Measurements from ENCODE around the gene ROCK2.
"Not testable (repeated sequence)": the region's sequence is repeated elsewhere in the genome, so short reads cannot be mapped to it uniquely, and the experiment has no call there.

The ROCK2 gene

GRCh38 chr2:11169333-11169732 is 175.1 kb downstream of the ROCK2 start:
- Histone ChIP-seq H3K4me1 (ENCODE audit: control insufficient read depth in 1 of 2, insufficient read depth in 2 of 2, low read length in 2 of 2) (no peaks in the 10 kb centered on the region), H3K9me3 (ENCODE audit: control insufficient read depth in 1 of 2, low read length in 2 of 2) (no peaks in the 10 kb centered on the region), H3K27ac (ENCODE audit: low read length) (no peak overlapping the region), H3K36me3 (ENCODE audit: control insufficient read depth in 1 of 2, insufficient read depth in 2 of 2, low read length in 2 of 2) (no peaks in the 10 kb centered on the region), H3K27me3 (ENCODE audit: low read depth, low read length) (no peaks in the 10 kb centered on the region), H3K4me3 (ENCODE audit: low read depth in 1 of 2, low read length in 2 of 2) (no peak overlapping the region)

DNA sequence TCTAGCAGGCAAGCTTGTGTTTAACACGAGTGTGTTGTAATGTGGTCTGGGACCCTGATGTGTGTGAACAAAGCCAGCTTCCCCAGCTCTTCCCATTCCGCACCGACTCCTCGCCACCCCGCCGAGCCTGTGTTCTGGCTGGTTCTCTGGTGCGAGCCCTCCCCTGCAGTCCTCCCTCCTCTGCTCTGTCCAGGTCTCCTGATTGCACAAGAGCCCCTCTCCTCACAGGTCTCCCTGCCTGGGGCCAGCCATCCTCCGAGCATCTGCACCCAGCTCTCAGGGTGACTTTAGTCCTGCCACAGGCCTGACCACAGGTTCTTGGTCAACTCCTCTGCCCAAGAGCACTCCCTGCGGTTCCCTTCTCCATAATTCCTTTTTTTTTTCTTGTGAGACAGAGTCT is 175.9 kb downstream of the ROCK2 start:
- Histone ChIP-seq H3K9me3 (ENCODE audit: control insufficient read depth in 1 of 2, low read length in 2 of 2) (no peaks in the 10 kb centered on the region), H3K4me3 (ENCODE audit: low read depth in 1 of 2, low read length in 2 of 2) (no peak overlapping the region), H3K4me1 (ENCODE audit: control insufficient read depth in 1 of 2, insufficient read depth in 2 of 2, low read length in 2 of 2) (no peaks in the 10 kb centered on the region), H3K27me3 (ENCODE audit: low read depth, low read length) (no peaks in the 10 kb centered on the region), H3K27ac (ENCODE audit: low read length) (no peak overlapping the region), H3K36me3 (ENCODE audit: control insufficient read depth in 1 of 2, insufficient read depth in 2 of 2, low read length in 2 of 2) (peaks cover 0 to 5% of the 10 kb centered on the region in 2 donors)

DNA sequence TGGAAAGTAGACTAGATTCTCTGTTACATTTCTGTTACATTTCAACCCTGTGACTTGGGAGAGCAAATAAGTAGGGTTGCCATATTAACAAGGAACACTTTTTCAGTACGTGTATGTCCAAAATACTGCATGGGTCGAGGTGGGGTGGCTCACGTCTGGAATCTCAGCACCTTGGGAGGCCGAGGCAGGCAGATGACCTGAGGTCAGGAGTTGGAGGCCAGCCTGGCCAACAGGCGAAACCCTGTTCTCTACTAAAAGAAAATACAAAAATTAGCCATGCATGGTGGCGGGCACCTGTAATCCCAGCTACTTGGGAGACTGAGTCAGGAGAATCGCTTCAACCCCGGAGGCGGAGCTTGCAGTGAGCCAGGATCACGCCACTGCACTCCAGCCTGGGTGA is 178.0 kb downstream of the ROCK2 start:
- H3K27me3 ChIP-seq (ENCODE audit: low read depth, low read length) = no peaks in the 10 kb centered on the region
- H3K4me1 ChIP-seq (ENCODE audit: control insufficient read depth in 1 of 2, insufficient read depth in 2 of 2, low read length in 2 of 2) = no peaks in the 10 kb centered on the region
- H3K36me3 ChIP-seq (ENCODE audit: control insufficient read depth in 1 of 2, insufficient read depth in 2 of 2, low read length in 2 of 2) = peaks cover 0 to 7% of the 10 kb centered on the region in 2 donors
- H3K27ac ChIP-seq (ENCODE audit: low read length) = no peak overlapping the region
- H3K9me3 ChIP-seq (ENCODE audit: control insufficient read depth in 1 of 2, low read length in 2 of 2) = no peaks in the 10 kb centered on the region
- no peak overlapping the region for H3K4me3 ChIP-seq (ENCODE audit: low read depth in 1 of 2, low read length in 2 of 2)

GRCh38 chr2:11165046-11165445 is 179.4 kb downstream of the ROCK2 start:
- not testable (repeated sequence) for H3K9me3 ChIP-seq (ENCODE audit: control insufficient read depth in 1 of 2, low read length in 2 of 2); H3K27ac ChIP-seq (ENCODE audit: low read length); H3K4me1 ChIP-seq (ENCODE audit: control insufficient read depth in 1 of 2, insufficient read depth in 2 of 2, low read length in 2 of 2); H3K36me3 ChIP-seq (ENCODE audit: control insufficient read depth in 1 of 2, insufficient read depth in 2 of 2, low read length in 2 of 2); H3K4me3 ChIP-seq (ENCODE audit: low read depth in 1 of 2, low read length in 2 of 2); H3K27me3 ChIP-seq (ENCODE audit: low read depth, low read length)

- H3K4me1 ChIP-seq (ENCODE audit: control insufficient read depth in 1 of 2, insufficient read depth in 2 of 2, low read length in 2 of 2) = no peaks in the 10 kb centered on the region
- H3K4me3 ChIP-seq (ENCODE audit: low read depth in 1 of 2, low read length in 2 of 2) = no peak overlapping the region
- H3K27me3 ChIP-seq (ENCODE audit: low read depth, low read length) = no peaks in the 10 kb centered on the region
- peaks cover 0 to 7% of the 10 kb centered on the region in 2 donors for H3K36me3 ChIP-seq (ENCODE audit: control insufficient read depth in 1 of 2, insufficient read depth in 2 of 2, low read length in 2 of 2)
- H3K27ac ChIP-seq (ENCODE audit: low read length) = no peak overlapping the region
- H3K9me3 ChIP-seq (ENCODE audit: control insufficient read depth in 1 of 2, low read length in 2 of 2) = no peaks in the 10 kb centered on the region
Observed at GRCh38 chr2:11163439-11164317, 180.8 kb downstream of the ROCK2 start.

DNA sequence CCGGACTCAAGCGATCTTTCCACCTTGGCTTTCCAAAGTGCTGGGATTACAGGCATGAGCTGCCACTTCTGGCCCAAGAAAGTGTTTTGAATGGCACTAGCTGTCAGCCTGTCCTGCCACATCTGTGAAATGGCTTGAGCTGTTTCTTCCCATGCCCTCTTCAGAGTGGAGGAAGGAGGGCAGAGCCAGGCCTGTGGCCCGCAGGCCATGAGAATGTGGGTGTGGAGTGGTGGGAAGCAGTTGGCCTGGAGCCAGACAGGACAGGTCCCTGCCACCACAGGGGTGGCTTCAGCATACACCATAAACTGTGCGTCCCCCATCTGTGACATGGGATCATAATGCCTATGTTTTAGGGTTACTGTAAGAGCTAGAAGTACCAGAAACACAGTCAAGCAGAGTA is 182.7 kb downstream of the ROCK2 start:
- no peak overlapping the region for H3K27ac ChIP-seq (ENCODE audit: low read length)
- H3K4me1 ChIP-seq (ENCODE audit: control insufficient read depth in 1 of 2, insufficient read depth in 2 of 2, low read length in 2 of 2) = peaks cover 0 to under 1% of the 10 kb centered on the region in 2 donors
- no peaks in the 10 kb centered on the region for H3K9me3 ChIP-seq (ENCODE audit: control insufficient read depth in 1 of 2, low read length in 2 of 2)
- no peaks in the 10 kb centered on the region for H3K27me3 ChIP-seq (ENCODE audit: low read depth, low read length)
- no peak overlapping the region for H3K4me3 ChIP-seq (ENCODE audit: low read depth in 1 of 2, low read length in 2 of 2)
- peaks cover 0 to 7% of the 10 kb centered on the region in 2 donors for H3K36me3 ChIP-seq (ENCODE audit: control insufficient read depth in 1 of 2, insufficient read depth in 2 of 2, low read length in 2 of 2)

DNA sequence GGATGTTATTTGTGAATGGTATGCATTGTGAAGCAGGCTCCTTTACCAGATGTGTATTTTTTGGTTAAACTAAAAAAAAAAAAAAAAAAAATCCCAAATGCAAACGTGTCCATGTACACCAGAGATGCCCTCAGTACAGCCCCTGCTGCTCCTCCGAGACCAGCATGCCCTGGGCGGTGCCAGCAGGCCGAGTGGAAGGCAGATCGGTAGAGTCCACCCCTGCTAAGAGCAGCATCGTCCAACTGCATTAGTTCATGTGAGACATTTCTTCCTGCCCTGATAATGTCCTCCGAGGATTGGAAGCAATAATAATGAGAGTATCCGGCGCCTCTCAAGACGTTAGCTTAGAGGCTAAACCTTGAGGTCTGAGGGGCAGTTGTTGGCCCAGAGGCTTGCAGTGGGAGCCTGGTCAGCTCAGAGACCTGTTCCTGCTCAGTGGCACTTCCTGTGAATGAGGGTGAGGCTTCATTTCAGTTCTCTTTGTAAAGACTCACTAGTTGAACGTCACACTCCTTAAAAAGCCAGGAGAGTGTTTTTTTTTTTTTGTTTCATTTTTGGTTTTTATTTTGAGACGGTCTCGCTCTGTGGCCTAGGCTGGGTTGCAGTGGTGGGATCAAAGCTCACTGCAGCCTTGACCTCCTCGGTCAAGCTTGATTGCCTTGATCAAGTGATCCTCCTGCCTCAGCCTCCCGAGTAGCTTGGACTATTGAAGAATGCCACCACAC is 183.5 kb downstream of the ROCK2 start:
- Histone ChIP-seq H3K4me1 (ENCODE audit: control insufficient read depth in 1 of 2, insufficient read depth in 2 of 2, low read length in 2 of 2) (peaks cover 0 to 9% of the 10 kb centered on the region in 2 donors), H3K27me3 (ENCODE audit: low read depth, low read length) (no peaks in the 10 kb centered on the region), H3K27ac (ENCODE audit: low read length) (no peak overlapping the region), H3K4me3 (ENCODE audit: low read depth in 1 of 2, low read length in 2 of 2) (no peak overlapping the region), H3K9me3 (ENCODE audit: control insufficient read depth in 1 of 2, low read length in 2 of 2) (no peaks in the 10 kb centered on the region), H3K36me3 (ENCODE audit: control insufficient read depth in 1 of 2, insufficient read depth in 2 of 2, low read length in 2 of 2) (peaks cover 0 to 7% of the 10 kb centered on the region in 2 donors)

DNA sequence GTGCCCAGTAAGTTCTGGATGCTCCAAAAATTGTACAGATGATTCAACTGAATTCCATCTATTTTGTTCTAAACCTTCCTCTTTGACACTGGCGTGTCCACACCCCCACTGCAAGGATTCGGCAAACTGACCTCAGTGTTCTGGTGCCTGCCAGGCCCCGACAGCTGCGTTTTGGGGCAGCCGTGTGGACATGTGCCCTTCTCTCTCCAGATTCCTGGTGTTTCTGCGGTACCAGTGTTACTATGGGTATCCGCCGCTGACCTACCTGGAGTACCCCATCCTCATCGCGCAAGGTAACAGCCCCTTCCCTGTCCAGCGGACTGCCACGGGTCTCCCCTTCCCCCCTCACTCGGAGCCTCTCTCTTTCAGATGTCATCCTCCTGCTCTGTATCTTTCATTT is 184.2 kb downstream of the ROCK2 start:
- H3K4me1 ChIP-seq (ENCODE audit: control insufficient read depth in 1 of 2, insufficient read depth in 2 of 2, low read length in 2 of 2) = peaks cover 0 to 12% of the 10 kb centered on the region in 2 donors
- H3K27ac ChIP-seq (ENCODE audit: low read length) = no peak overlapping the region
- no peaks in the 10 kb centered on the region for H3K9me3 ChIP-seq (ENCODE audit: control insufficient read depth in 1 of 2, low read length in 2 of 2)
- H3K36me3 ChIP-seq (ENCODE audit: control insufficient read depth in 1 of 2, insufficient read depth in 2 of 2, low read length in 2 of 2) = peaks cover 0 to 7% of the 10 kb centered on the region in 2 donors
- no peaks in the 10 kb centered on the region for H3K27me3 ChIP-seq (ENCODE audit: low read depth, low read length)
- H3K4me3 ChIP-seq (ENCODE audit: low read depth in 1 of 2, low read length in 2 of 2) = no peak overlapping the region

DNA sequence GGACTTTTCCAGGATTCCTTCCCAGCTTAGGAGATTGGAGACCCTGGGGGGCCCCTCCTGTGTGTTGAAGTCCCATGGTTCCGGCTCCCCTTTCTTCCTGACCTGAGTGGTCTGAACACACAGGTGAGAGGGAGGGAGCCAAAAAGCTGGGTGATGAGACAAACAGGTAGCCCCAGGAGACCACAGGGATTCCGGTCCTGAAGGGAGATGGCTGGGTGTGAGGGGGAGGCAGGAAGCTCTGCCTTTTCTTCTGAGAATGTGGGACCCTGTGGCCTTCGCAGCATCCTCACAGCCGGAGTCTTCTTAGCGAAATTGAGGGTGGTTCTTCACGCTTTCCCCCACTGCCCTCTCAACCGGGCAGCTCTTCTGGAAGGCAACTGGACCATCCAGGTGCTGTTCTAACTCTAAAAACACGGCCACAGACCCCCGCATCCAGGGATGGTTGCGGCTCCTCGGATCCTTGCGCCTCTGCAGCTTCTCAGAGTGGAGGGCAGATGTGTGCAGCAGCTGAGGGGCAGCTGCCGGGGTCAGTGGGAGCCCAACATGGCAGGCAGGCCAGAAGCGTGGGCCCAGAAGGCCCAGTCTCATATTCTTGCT is 184.8 kb downstream of the ROCK2 start:
- H3K36me3 ChIP-seq (ENCODE audit: control insufficient read depth in 1 of 2, insufficient read depth in 2 of 2, low read length in 2 of 2) = peaks cover 0 to 7% of the 10 kb centered on the region in 2 donors
- H3K27ac ChIP-seq (ENCODE audit: low read length) = no peak overlapping the region
- no peaks in the 10 kb centered on the region for H3K27me3 ChIP-seq (ENCODE audit: low read depth, low read length)
- H3K9me3 ChIP-seq (ENCODE audit: control insufficient read depth in 1 of 2, low read length in 2 of 2) = no peaks in the 10 kb centered on the region
- H3K4me1 ChIP-seq (ENCODE audit: control insufficient read depth in 1 of 2, insufficient read depth in 2 of 2, low read length in 2 of 2) = peaks cover 0 to 12% of the 10 kb centered on the region in 2 donors
- no peak overlapping the region for H3K4me3 ChIP-seq (ENCODE audit: low read depth in 1 of 2, low read length in 2 of 2)

GRCh38 chr2:11158916-11159573 is 185.4 kb downstream of the ROCK2 start:
- peaks cover 0 to 7% of the 10 kb centered on the region in 2 donors for H3K36me3 ChIP-seq (ENCODE audit: control insufficient read depth in 1 of 2, insufficient read depth in 2 of 2, low read length in 2 of 2)
- no peak overlapping the region for H3K27ac ChIP-seq (ENCODE audit: low read length)
- H3K4me3 ChIP-seq (ENCODE audit: low read depth in 1 of 2, low read length in 2 of 2) = no peak overlapping the region
- no peaks in the 10 kb centered on the region for H3K9me3 ChIP-seq (ENCODE audit: control insufficient read depth in 1 of 2, low read length in 2 of 2)
- H3K27me3 ChIP-seq (ENCODE audit: low read depth, low read length) = no peaks in the 10 kb centered on the region
- H3K4me1 ChIP-seq (ENCODE audit: control insufficient read depth in 1 of 2, insufficient read depth in 2 of 2, low read length in 2 of 2) = peaks cover 0 to 12% of the 10 kb centered on the region in 2 donors

DNA sequence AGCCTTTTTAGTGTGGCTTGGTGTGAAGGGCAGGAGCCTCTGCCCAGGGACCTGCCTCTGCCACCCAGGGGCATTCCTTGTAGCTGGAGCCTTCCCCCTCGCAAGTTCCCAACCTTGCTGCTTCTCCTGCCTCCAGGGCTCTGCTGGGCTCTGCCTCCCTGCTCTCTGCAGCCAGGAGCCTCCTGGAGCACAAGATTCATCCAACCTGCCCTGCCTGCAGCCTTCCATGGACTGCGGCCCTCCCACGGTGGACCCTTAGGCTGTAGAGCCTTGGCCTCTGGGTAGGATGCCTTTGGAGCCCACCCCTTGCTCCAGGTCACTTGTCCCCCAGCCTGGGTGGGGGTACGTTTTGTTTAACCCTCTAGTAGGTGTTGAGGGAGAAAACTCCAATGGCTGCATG is 186.7 kb downstream of the ROCK2 start:
- Histone ChIP-seq H3K36me3 (ENCODE audit: control insufficient read depth in 1 of 2, insufficient read depth in 2 of 2, low read length in 2 of 2) (no peaks in the 10 kb centered on the region), H3K4me1 (ENCODE audit: control insufficient read depth in 1 of 2, insufficient read depth in 2 of 2, low read length in 2 of 2) (peaks cover 0 to 12% of the 10 kb centered on the region in 2 donors), H3K9me3 (ENCODE audit: control insufficient read depth in 1 of 2, low read length in 2 of 2) (no peaks in the 10 kb centered on the region), H3K27me3 (ENCODE audit: low read depth, low read length) (no peaks in the 10 kb centered on the region), H3K27ac (ENCODE audit: low read length) (no peak overlapping the region), H3K4me3 (ENCODE audit: low read depth in 1 of 2, low read length in 2 of 2) (no peak overlapping the region)
